Peyer's patch (tissue), 4 donors: ENCODE data around the gene LYZL4.

Experiments
- CTCF ChIP-seq, 6 experiments: fragments of 450-650 bp in 4 of 6; fragments of 200-600 bp in 2 of 6; sonication (generic) in 1 of 6; IDR thresholded peaks; one replicate each; pipeline ENCODE4 v1.5.1; 2017 to 2019; ENCODE audit warnings: antibody characterized with exemption in 6 of 6, mild to moderate bottlenecking in 3 of 6, moderate library complexity in 1 of 6
- POLR2A ChIP-seq, 2 donors: fragments of 450-650 bp; IDR thresholded peaks; one replicate each; pipeline ENCODE4 v1.5.1; 2017; ENCODE audit warnings: antibody characterized with exemption in 2 of 2, mild to moderate bottlenecking in 2 of 2, moderate library complexity in 2 of 2

- TF ChIP-seq CTCF (IDR thresholded peaks at IDR 0.05): no peak
- TF ChIP-seq POLR2A (IDR thresholded peaks at IDR 0.05): no peak
Measured at GRCh38 chr3:42425736-42426407, 15.5 kb upstream of the LYZL4 start.
